ENCODE results near the gene C1orf174.

The C1orf174 gene

GRCh38 chr1:3900150-3900968, at the start of gene C1orf174:
Gene C1orf174 (minus strand): TSS chr1:3900272. CDS start chr1:3900186, 86 bp downstream.
- DNase-seq (ENCODE audit: extremely low read depth in 1 of 2, low read depth in 1 of 2) = peak; percentile 86 to 94

GRCh38 chr1:3948344-3948743, 48.3 kb upstream of the C1orf174 start:
- DNase-seq (ENCODE audit: extremely low read depth in 1 of 2, low read depth in 1 of 2) = no peak

- no peak for DNase-seq (ENCODE audit: extremely low read depth in 1 of 2, low read depth in 1 of 2)
Observed at GRCh38 chr1:3945916-3946840, 46.1 kb upstream of the C1orf174 start.

GRCh38 chr1:3945222-3945621, 45.1 kb upstream of the C1orf174 start:
- DNase-seq (ENCODE audit: extremely low read depth in 1 of 2, low read depth in 1 of 2) = no peak

- no peak for DNase-seq (ENCODE audit: extremely low read depth in 1 of 2, low read depth in 1 of 2)
Observed at GRCh38 chr1:3944578-3945125, 44.6 kb upstream of the C1orf174 start.

- DNase-seq (ENCODE audit: extremely low read depth in 1 of 2, low read depth in 1 of 2) = no peak
Observed at GRCh38 chr1:3943806-3944577, 43.9 kb upstream of the C1orf174 start.

- no peak for DNase-seq (ENCODE audit: extremely low read depth in 1 of 2, low read depth in 1 of 2)
Observed at GRCh38 chr1:3943123-3943431, 43.0 kb upstream of the C1orf174 start.

GRCh38 chr1:3942416-3943122, 42.5 kb upstream of the C1orf174 start:
- DNase-seq (ENCODE audit: extremely low read depth in 1 of 2, low read depth in 1 of 2) = no peak

GRCh38 chr1:3940754-3941345, 40.8 kb upstream of the C1orf174 start:
- no peak for DNase-seq (ENCODE audit: extremely low read depth in 1 of 2, low read depth in 1 of 2)

GRCh38 chr1:3940081-3940753, 40.1 kb upstream of the C1orf174 start:
- no peak for DNase-seq (ENCODE audit: extremely low read depth in 1 of 2, low read depth in 1 of 2)

- DNase-seq (ENCODE audit: extremely low read depth in 1 of 2, low read depth in 1 of 2) = no peak
Observed at GRCh38 chr1:3939242-3940080, 39.4 kb upstream of the C1orf174 start.

- no peak for DNase-seq (ENCODE audit: extremely low read depth in 1 of 2, low read depth in 1 of 2)
Observed at GRCh38 chr1:3932156-3932919, 32.3 kb upstream of the C1orf174 start.

GRCh38 chr1:3931007-3931912, 31.2 kb upstream of the C1orf174 start:
- DNase-seq (ENCODE audit: extremely low read depth in 1 of 2, low read depth in 1 of 2) = no peak

GRCh38 chr1:3930301-3931006, 30.4 kb upstream of the C1orf174 start:
- DNase-seq (ENCODE audit: extremely low read depth in 1 of 2, low read depth in 1 of 2) = no peak

GRCh38 chr1:3929126-3929525, 29.1 kb upstream of the C1orf174 start:
- no peak for DNase-seq (ENCODE audit: extremely low read depth in 1 of 2, low read depth in 1 of 2)

- DNase-seq (ENCODE audit: extremely low read depth in 1 of 2, low read depth in 1 of 2) = no peak
Observed at GRCh38 chr1:3928586-3928985, 28.5 kb upstream of the C1orf174 start.

Data from activated CD8-positive, alpha-beta memory T cell treated with anti-CD3 and anti-CD28 coated beads for 1 hour (primary cell).